ENCODE data around the gene HACD2.

The HACD2 gene

DNA sequence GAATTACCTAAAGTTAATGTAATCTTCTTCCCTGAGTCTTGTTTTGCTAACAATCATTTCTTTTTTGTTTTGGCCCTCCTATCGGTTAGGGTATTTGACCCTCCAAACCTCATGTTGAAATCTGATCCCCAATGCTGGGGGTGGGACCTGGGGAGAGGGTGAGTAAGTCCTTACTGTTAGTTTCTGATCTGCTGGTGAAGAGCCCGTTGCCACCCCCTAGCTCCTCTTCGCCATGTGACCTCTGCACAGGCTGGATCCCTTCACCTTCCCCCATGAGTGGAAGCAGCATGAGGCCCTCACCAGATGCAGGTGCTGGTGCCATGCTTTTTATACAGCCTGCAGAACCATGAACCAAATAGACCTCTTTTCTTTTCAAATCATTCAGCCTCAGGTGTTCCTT, 73.1 kb downstream of the HACD2 start:
- Histone ChIP-seq H3K27me3 (replicated peaks; ENCODE audit: control insufficient read depth, insufficient read depth, low read length, poor library complexity, severe bottlenecking) (no peaks in the 10 kb centered on the region), H3K27ac (ENCODE audit: insufficient read depth, low read length, poor library complexity, severe bottlenecking) (no peak overlapping the region), H3K4me3 (ENCODE audit: insufficient read depth, low read depth, low read length, poor library complexity, severe bottlenecking) (no peak overlapping the region), H3K4me1 (ENCODE audit: control insufficient read depth, insufficient read depth, low read length, poor library complexity, severe bottlenecking) (no peaks in the 10 kb centered on the region), H3K36me3 (ENCODE audit: control insufficient read depth, insufficient read depth, low read length) (no peaks in the 10 kb centered on the region), H3K9me3 (ENCODE audit: control insufficient read depth, low read length) (no peaks in the 10 kb centered on the region)
- no peak for DNase-seq

DNA sequence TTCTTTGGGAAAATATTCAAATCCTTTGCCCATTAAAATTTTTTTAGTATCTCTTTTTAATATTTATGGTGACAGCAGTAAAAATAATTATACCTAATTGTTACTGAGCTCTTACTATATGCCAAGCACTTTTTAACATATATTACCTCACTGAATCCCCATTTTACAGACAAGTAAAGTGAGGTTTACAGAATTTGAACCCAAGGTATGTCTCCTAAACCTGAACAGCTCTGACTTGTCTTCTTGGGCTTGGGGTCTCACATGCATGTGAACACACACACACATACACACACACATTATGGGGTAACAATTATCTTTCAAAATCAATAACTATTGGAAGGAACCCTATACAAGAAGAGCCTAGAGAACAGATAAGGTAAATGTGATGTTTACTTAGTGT, 73.8 kb downstream of the HACD2 start:
- H3K27me3 ChIP-seq (replicated peaks; ENCODE audit: control insufficient read depth, insufficient read depth, low read length, poor library complexity, severe bottlenecking) = no peaks in the 10 kb centered on the region
- no peaks in the 10 kb centered on the region for H3K4me1 ChIP-seq (ENCODE audit: control insufficient read depth, insufficient read depth, low read length, poor library complexity, severe bottlenecking)
- H3K36me3 ChIP-seq (ENCODE audit: control insufficient read depth, insufficient read depth, low read length) = no peaks in the 10 kb centered on the region
- H3K9me3 ChIP-seq (ENCODE audit: control insufficient read depth, low read length) = no peaks in the 10 kb centered on the region
- no peak overlapping the region for H3K27ac ChIP-seq (ENCODE audit: insufficient read depth, low read length, poor library complexity, severe bottlenecking)
- no peak for DNase-seq
- no peak overlapping the region for H3K4me3 ChIP-seq (ENCODE audit: insufficient read depth, low read depth, low read length, poor library complexity, severe bottlenecking)

DNA sequence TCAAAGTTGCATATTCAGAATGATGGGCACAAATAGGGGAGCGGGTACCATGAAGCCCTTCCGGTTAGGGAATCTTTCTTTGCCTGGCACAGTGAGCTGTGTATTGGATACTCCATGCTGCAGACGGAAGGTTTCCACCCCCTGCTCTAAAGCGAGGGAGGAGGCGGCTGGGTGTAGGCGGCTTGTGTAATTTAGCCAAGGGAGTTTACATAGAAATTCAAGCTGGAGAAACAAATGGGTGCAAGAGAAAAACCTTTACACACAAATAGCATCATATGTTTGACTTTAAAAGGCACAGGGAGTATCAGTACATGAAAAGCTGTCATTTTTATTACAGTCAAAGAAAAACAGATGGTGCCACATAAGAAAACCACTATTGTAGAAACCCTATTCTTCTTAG, 76.7 kb downstream of the HACD2 start:
- no peak for DNase-seq
- H3K27me3 ChIP-seq (replicated peaks; ENCODE audit: control insufficient read depth, insufficient read depth, low read length, poor library complexity, severe bottlenecking) = no peaks in the 10 kb centered on the region
- no peak overlapping the region for H3K4me3 ChIP-seq (ENCODE audit: insufficient read depth, low read depth, low read length, poor library complexity, severe bottlenecking)
- H3K9me3 ChIP-seq (ENCODE audit: control insufficient read depth, low read length) = no peaks in the 10 kb centered on the region
- no peaks in the 10 kb centered on the region for H3K4me1 ChIP-seq (ENCODE audit: control insufficient read depth, insufficient read depth, low read length, poor library complexity, severe bottlenecking)
- no peaks in the 10 kb centered on the region for H3K36me3 ChIP-seq (ENCODE audit: control insufficient read depth, insufficient read depth, low read length)
- no peak overlapping the region for H3K27ac ChIP-seq (ENCODE audit: insufficient read depth, low read length, poor library complexity, severe bottlenecking)

GRCh38 chr3:123505820-123506219, 79.0 kb downstream of the HACD2 start:
- Histone ChIP-seq H3K4me3 (ENCODE audit: insufficient read depth, low read depth, low read length, poor library complexity, severe bottlenecking) (no peak overlapping the region), H3K9me3 (ENCODE audit: control insufficient read depth, low read length) (no peaks in the 10 kb centered on the region), H3K4me1 (ENCODE audit: control insufficient read depth, insufficient read depth, low read length, poor library complexity, severe bottlenecking) (no peaks in the 10 kb centered on the region), H3K36me3 (ENCODE audit: control insufficient read depth, insufficient read depth, low read length) (no peaks in the 10 kb centered on the region), H3K27me3 (replicated peaks; ENCODE audit: control insufficient read depth, insufficient read depth, low read length, poor library complexity, severe bottlenecking) (no peaks in the 10 kb centered on the region), H3K27ac (ENCODE audit: insufficient read depth, low read length, poor library complexity, severe bottlenecking) (no peak overlapping the region)
- no peak for DNase-seq

DNA sequence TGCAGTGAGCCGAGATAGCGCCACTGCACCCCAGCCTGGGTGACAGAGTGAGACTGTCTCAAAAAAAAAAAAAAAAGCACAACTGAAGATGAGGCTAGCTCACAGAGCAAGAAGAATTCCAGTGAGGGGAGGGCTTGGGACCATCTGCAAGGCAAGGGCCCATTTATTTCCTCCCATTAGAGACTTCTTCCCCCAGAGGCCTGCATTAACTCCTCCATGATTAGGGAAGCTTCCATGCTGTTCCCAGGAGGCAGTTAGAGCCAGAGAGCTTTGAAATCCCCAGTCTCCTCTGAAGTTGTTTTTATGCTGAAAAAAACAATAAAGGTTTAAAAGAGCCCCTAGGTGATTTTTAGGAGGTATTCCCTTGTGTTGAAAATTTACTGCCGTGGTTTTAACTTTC, 81.7 kb downstream of the HACD2 start:
- H3K4me3 ChIP-seq (ENCODE audit: insufficient read depth, low read depth, low read length, poor library complexity, severe bottlenecking) = no peak overlapping the region
- no peak overlapping the region for H3K27ac ChIP-seq (ENCODE audit: insufficient read depth, low read length, poor library complexity, severe bottlenecking)
- peaks cover 4% of the 10 kb centered on the region for H3K36me3 ChIP-seq (ENCODE audit: control insufficient read depth, insufficient read depth, low read length)
- no peaks in the 10 kb centered on the region for H3K4me1 ChIP-seq (ENCODE audit: control insufficient read depth, insufficient read depth, low read length, poor library complexity, severe bottlenecking)
- no peaks in the 10 kb centered on the region for H3K27me3 ChIP-seq (replicated peaks; ENCODE audit: control insufficient read depth, insufficient read depth, low read length, poor library complexity, severe bottlenecking)
- no peak for DNase-seq
- H3K9me3 ChIP-seq (ENCODE audit: control insufficient read depth, low read length) = no peaks in the 10 kb centered on the region

- Histone ChIP-seq H3K27ac (ENCODE audit: insufficient read depth, low read length, poor library complexity, severe bottlenecking) (no peak overlapping the region), H3K36me3 (ENCODE audit: control insufficient read depth, insufficient read depth, low read length) (peaks cover 23% of the 10 kb centered on the region)
Observed at GRCh38 chr3:123499322-123499721, 85.5 kb downstream of the HACD2 start.

DNA sequence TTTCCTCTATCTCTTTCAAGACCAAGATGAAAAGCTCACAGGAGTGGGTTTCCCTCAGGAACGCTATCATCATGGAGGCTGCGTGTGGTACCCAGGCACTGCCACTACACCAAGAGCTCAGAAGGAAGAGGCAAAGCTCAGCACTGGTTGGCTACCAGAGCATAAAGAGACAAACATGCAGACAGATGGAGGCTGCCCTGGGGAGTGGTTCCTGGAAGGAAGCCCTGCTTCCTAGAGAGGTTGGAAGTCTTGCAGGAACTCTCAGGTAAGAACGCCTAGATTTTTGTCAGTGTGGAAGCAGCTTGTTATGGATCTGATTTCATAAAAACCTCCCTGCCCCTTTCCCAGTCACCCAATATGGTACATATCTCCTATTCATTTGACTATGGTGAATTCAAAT, 86.1 kb downstream of the HACD2 start:
- H3K9me3 ChIP-seq (ENCODE audit: control insufficient read depth, low read length) = no peaks in the 10 kb centered on the region
- H3K4me3 ChIP-seq (ENCODE audit: insufficient read depth, low read depth, low read length, poor library complexity, severe bottlenecking) = no peak overlapping the region
- H3K36me3 ChIP-seq (ENCODE audit: control insufficient read depth, insufficient read depth, low read length) = peaks cover 27% of the 10 kb centered on the region
- no peaks in the 10 kb centered on the region for H3K27me3 ChIP-seq (replicated peaks; ENCODE audit: control insufficient read depth, insufficient read depth, low read length, poor library complexity, severe bottlenecking)
- DNase-seq = no peak
- H3K27ac ChIP-seq (ENCODE audit: insufficient read depth, low read length, poor library complexity, severe bottlenecking) = no peak overlapping the region
- no peaks in the 10 kb centered on the region for H3K4me1 ChIP-seq (ENCODE audit: control insufficient read depth, insufficient read depth, low read length, poor library complexity, severe bottlenecking)

More at GRCh38 chr3:123499322-123499721, 85.5 kb downstream of the HACD2 start:
- no peak for DNase-seq
- Histone ChIP-seq H3K9me3 (ENCODE audit: control insufficient read depth, low read length) (no peaks in the 10 kb centered on the region), H3K27me3 (replicated peaks; ENCODE audit: control insufficient read depth, insufficient read depth, low read length, poor library complexity, severe bottlenecking) (no peaks in the 10 kb centered on the region), H3K4me3 (ENCODE audit: insufficient read depth, low read depth, low read length, poor library complexity, severe bottlenecking) (no peak overlapping the region), H3K4me1 (ENCODE audit: control insufficient read depth, insufficient read depth, low read length, poor library complexity, severe bottlenecking) (no peaks in the 10 kb centered on the region)

DNA sequence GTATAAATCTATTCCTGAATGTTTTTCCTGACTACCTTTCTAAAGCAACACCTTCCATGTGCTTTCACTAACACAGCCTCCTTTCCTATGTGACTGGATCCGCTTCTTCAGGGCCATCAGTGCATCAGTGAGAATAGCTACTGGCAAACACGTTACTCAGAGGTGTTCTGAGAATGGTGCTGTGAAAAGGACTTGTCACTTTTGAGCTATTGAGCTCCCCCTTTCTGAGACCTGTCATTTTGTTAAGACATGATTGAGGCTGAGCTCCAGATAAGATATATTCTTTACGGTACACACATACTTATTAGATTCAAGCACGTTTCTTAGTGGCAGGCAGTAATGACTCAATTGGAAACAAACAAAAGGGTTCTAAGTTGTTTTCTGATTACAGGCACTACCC, 90.9 kb downstream of the HACD2 start:
- no peaks in the 10 kb centered on the region for H3K9me3 ChIP-seq (ENCODE audit: control insufficient read depth, low read length)

GRCh38 chr3:123491966-123492587, 92.8 kb downstream of the HACD2 start:
- peaks cover 18% of the 10 kb centered on the region for H3K36me3 ChIP-seq (ENCODE audit: control insufficient read depth, insufficient read depth, low read length)
- H3K4me3 ChIP-seq (ENCODE audit: insufficient read depth, low read depth, low read length, poor library complexity, severe bottlenecking) = no peak overlapping the region

More for the DNA sequence above, 90.9 kb downstream of the HACD2 start:
- Histone ChIP-seq H3K36me3 (ENCODE audit: control insufficient read depth, insufficient read depth, low read length) (peaks cover 27% of the 10 kb centered on the region), H3K27me3 (replicated peaks; ENCODE audit: control insufficient read depth, insufficient read depth, low read length, poor library complexity, severe bottlenecking) (no peaks in the 10 kb centered on the region), H3K4me1 (ENCODE audit: control insufficient read depth, insufficient read depth, low read length, poor library complexity, severe bottlenecking) (no peaks in the 10 kb centered on the region), H3K27ac (ENCODE audit: insufficient read depth, low read length, poor library complexity, severe bottlenecking) (no peak overlapping the region), H3K4me3 (ENCODE audit: insufficient read depth, low read depth, low read length, poor library complexity, severe bottlenecking) (no peak overlapping the region)
- no peak for DNase-seq

DNA sequence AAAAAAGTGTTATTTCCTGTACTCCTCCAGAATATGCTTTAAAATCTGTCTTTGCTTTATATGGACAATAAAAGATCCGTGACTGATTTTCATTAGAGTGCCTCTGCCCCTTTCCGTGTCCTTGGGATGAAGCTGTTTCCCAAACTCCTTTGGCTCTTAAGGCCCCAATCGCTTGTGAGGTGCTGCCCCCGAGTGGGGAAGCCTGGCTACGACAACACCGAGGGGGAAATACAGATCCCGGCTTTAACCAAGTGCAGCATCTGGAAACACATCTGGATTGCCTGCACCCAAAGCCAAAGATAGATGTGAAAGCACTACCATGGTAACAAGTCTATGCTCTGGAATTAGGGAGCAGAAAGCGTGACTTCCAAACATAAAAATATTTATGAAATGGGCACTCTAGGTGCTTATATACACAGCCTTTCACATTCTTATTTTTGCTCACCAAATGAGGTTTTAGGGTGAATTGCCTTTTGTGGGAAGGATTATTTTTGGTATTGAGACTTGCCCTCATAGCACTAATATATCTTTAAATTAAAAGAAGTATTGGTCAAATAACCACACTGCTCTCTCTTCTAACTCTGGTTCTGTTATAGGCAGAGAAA, 95.4 kb downstream of the HACD2 start:
- no peaks in the 10 kb centered on the region for H3K27me3 ChIP-seq (replicated peaks; ENCODE audit: control insufficient read depth, insufficient read depth, low read length, poor library complexity, severe bottlenecking)
- H3K9me3 ChIP-seq (ENCODE audit: control insufficient read depth, low read length) = no peaks in the 10 kb centered on the region
- H3K4me3 ChIP-seq (ENCODE audit: insufficient read depth, low read depth, low read length, poor library complexity, severe bottlenecking) = no peak overlapping the region
- no peaks in the 10 kb centered on the region for H3K4me1 ChIP-seq (ENCODE audit: control insufficient read depth, insufficient read depth, low read length, poor library complexity, severe bottlenecking)
- H3K27ac ChIP-seq (ENCODE audit: insufficient read depth, low read length, poor library complexity, severe bottlenecking) = no peak overlapping the region
- H3K36me3 ChIP-seq (ENCODE audit: control insufficient read depth, insufficient read depth, low read length) = peaks cover 7% of the 10 kb centered on the region
- peak in 1 of 3 donors; percentile 5 for DNase-seq

More at GRCh38 chr3:123491966-123492587, 92.8 kb downstream of the HACD2 start:
- Histone ChIP-seq H3K27me3 (replicated peaks; ENCODE audit: control insufficient read depth, insufficient read depth, low read length, poor library complexity, severe bottlenecking) (no peaks in the 10 kb centered on the region), H3K4me1 (ENCODE audit: control insufficient read depth, insufficient read depth, low read length, poor library complexity, severe bottlenecking) (no peaks in the 10 kb centered on the region), H3K27ac (ENCODE audit: insufficient read depth, low read length, poor library complexity, severe bottlenecking) (no peak overlapping the region), H3K9me3 (ENCODE audit: control insufficient read depth, low read length) (no peaks in the 10 kb centered on the region)
- no peak for DNase-seq

Data from effector memory CD4-positive, alpha-beta T cell (primary cell).